RPMI7951 (cell line): ENCODE results near the gene APBB2. TPM values are rescaled to one million over a fixed set of nuclear protein-coding genes. Genes with fewer than 3 reads are reported as not detected.
"Not testable (repeated sequence)": the region's sequence is repeated elsewhere in the genome, so short reads cannot be mapped to it uniquely, and the experiment has no call there.

Experiments used
- DNase-seq: peaks from one replicate; pipeline ENCODE4 v3.0.0-alpha.2; 2012; ENCODE audit warnings: low read depth
- total RNA-seq: library from RNA; depleted of rRNA; stranded (reverse); fragments of >200 nt; shearing (Covaris generic); gene quantifications from 2 replicates; pipeline ENCODE4 v1.2.3, GENCODE V29; 2014

The APBB2 gene
- total RNA-seq, 1 experiment from 2014 or later: 54.3 TPM

DNA sequence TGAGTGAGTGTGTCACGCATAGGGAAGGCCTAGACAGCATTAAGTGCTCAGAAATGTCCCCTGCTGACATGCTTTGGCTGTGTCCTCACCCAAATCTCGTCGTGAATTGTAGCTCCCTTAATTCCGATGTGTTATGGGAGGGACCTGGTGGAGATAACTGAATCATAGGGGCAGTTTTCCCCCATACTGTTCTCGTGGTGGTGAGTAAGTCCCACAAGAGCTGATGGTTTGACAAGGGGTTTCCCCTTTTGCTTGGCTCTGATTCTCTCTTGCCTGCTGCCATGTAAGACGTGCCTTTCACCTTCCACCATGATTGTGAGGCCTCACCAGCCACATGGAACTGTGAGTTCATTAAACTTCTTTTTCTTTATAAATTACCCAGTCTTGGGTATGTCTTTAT is 386.6 kb downstream of the APBB2 start:
- no peak for DNase-seq

GRCh38 chr4:40826821-40827220 is 387.5 kb downstream of the APBB2 start:
- no peak for DNase-seq

GRCh38 chr4:40825014-40825838 is 389.1 kb downstream of the APBB2 start:
- no peak for DNase-seq

- DNase-seq: no peak
Observed at GRCh38 chr4:40822420-40823166, 391.7 kb downstream of the APBB2 start.

DNA sequence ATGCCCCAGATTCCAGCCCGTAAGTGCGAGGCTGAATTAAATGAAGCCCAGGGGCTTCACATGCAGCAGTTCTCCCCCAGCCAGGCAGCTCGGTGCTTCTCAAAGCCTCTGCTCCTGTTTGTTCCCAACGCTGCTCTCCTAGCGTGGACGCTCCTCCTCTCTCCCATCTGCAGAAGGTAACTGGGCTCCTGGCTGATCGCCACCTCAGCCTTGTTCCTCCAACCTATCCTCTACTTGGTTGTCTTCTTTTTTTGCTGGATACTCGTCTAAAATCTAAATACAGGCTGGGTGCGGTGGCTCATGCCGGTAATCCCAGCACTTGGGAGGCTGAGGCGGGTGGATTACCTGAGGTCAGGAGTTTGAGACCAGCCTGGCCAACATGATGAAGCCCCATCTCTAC is 394.2 kb downstream of the APBB2 start:
- DNase-seq: no peak

DNA sequence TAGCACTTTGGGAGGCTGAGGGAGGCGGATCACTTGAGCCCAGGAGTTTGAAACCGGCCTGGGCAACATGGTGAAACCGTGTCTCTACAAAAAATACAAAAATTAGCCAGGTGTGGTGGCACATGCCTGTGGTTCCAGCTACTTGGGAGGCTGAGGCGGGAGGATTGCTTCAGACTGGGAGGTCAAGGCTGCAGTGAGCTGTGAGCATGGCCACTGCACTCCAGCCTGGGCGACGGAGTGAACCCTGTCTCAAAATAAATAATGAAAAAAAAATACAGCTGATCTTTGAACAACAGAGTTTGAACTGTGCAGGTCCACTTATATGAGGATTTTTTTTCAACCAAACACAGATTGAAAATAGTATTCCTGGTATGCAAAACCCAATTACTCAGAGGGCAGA is 397.2 kb downstream of the APBB2 start:
- DNase-seq: not testable (repeated sequence)

DNA sequence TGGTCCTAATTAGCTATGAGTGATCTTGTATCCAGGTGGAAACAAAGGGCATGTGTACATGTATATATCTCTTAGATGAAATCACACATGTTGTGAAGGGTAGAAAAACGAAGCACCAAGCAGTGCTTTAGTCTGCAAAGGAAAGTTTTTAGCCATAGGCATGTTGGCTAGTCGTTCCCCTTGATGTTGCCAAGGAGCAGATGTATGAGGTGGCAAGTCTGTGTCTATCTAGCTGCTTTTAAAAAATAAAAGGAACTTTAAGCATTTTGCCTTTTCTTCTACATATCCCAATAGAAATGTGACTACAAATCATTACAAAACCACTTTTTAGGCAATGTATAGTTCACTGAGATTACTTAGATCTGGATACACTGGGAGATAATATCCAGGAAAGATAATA is 401.5 kb downstream of the APBB2 start:
- no peak for DNase-seq

DNA sequence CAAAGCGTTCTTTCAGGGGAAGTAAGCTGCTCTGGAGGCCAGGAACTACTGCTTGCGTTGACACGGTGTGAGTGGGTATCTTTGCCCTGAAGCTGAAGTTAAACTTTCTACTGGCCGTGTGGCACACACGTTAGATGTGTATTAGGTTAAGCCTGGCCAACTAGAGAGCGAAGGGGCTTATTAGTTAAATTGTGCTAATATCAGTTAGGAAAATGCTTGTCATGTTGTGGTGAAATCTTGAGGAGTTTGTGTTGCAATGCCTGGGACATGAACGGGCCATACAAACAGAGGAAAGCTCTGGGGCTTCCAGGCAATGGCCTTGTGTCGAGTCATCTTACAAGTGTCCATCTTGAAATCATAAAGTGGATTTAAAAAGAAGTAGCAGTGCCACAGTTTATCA is 402.0 kb downstream of the APBB2 start:
- peak; percentile 14 for DNase-seq

- DNase-seq: peak; percentile 63
Observed at GRCh38 chr4:40811956-40812355, 402.4 kb downstream of the APBB2 start.

DNA sequence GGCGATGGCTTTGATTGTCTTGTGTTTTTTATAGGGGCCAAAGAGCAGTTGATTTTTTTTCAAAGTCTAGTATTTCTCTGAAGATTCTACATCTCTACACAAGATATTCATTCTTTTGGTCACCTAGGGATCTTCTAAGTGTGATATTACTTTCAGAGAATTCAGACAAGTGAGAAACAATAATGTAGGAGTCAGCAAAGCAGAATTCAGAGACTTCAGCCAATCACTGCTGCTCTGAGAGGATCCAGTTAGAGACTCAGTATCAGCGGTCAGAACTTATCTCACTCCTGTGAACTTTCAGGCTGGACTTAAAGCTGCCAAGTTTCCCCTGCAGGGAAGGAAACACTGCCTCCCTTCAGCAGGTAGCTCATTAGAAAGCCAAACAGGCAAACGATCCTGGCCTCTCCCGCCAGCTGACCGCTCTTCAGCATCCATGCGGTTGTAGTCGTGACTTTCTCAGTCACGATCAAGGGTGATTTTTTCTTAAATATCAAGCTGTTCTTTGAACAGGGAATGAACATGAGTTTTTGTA is 405.4 kb downstream of the APBB2 start:
- no peak for DNase-seq

DNA sequence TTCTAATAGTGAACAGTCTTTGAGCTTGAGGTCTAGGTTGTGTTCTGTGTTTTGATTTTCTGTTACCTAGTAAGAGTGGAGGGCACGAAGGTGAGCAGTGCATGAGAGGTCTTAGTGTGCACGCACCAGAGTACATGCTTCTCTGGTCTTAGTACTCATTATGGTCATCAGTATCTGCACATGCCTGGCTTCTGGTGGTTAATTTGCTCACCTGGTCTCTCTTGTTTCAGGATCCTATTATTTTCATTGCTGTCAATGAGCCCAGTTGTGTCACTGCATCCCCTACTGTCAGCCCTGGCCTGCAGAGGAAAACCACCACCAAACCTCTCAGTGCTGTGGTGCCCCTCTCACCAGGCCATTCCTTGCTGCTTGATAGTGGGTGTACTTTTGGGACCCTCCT is 409.7 kb downstream of the APBB2 start:
- no peak for DNase-seq

- DNase-seq: no peak
Observed at GRCh38 chr4:40800064-40800463, 414.3 kb downstream of the APBB2 start.

DNA sequence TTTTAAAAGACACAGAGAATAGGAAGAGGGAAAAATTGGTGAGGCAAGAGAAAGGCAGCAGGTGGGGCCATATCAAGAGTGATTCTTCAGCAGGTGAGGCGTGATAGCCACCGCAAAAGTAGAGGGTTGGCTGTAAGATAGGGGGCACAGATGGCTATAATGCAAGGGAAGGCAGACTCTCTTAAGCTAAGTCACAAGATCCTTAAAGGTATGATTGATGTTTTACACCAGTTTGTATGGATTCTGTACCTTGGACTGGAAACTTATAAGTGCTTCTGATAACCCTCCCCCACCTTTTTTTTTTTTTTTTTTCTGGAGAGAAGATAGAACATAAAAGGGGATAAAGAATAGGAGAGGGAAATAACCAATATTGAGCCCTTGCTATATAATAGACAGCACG is 424.6 kb downstream of the APBB2 start:
- DNase-seq: no peak

- no peak for DNase-seq
Observed at GRCh38 chr4:40789031-40789430, 425.3 kb downstream of the APBB2 start.

- DNase-seq: no peak
Observed at GRCh38 chr4:40788331-40788730, 426.0 kb downstream of the APBB2 start.

DNA sequence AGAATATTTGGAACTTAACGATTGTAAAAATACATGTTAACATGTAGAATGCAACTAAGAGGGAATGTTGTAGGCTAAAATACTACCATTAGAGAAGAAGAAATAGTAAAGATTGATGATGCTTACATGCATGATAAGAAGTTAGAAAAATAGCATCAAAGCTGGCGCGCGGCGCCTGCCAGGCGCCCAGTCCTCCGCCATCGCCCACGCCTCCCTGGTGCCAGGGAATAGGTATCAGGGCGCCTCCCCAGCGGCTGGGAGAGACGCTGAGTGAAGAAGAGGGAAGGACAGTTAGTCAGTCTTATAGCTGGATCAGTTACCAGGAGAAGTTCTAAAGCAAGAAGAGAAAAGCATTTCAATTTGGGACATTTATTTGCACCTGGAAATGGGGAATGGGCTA is 428.6 kb downstream of the APBB2 start:
- no peak for DNase-seq

- no peak for DNase-seq
Observed at GRCh38 chr4:40782876-40783275, 431.5 kb downstream of the APBB2 start.

DNA sequence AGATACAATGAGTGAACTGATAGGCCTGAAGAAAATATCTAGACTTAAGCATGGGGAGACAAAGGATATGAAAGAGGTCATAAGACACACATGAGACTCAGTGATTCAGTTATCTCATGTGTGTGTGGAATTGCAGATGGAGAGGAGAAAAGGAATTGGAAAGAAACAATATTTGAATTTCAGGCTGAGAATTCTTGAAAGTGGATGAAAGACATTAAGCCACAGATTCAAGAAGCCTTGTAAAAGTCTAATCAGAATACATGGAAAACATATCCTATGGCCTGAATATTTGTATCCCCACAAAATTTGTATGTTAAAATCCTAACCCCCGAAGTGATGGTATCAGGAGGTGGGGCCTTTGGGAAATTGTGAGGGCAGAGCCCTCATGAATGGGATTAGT is 436.3 kb downstream of the APBB2 start:
- no peak for DNase-seq

GRCh38 chr4:40769266-40769665 is 445.1 kb downstream of the APBB2 start:
- no peak for DNase-seq

- DNase-seq: peak; percentile 60
Observed at GRCh38 chr4:40763228-40763716, 451.1 kb downstream of the APBB2 start.
